Heart left ventricle (tissue), 16 donors: ENCODE measurements around the gene KIF16B. TPM values are rescaled to one million over a fixed set of nuclear protein-coding genes. Genes with fewer than 3 reads are reported as not detected.
A peak's percentile ranks its signal among the peaks of the same experiment; 100 is the strongest.

Experiments
- ATAC-seq, 4 donors: fragments of 200-7000 bp; cut with Tn5 transposase; one replicate each; pipeline ENCODE4 v1.9.1; 2020 to 2022; ENCODE audit warnings: moderate library complexity in 4 of 4, mild to moderate bottlenecking in 3 of 4, moderate number of reproducible peaks in 1 of 4
- DNase-seq, 5 donors: peaks; one replicate each; pipeline ENCODE4 v3.0.0-alpha.2; 2020
- H3K27ac ChIP-seq, 12 donors: fragments of 200-600 bp; sonication (generic) in 4 of 12; one replicate each; pipeline versions ENCODE4 v1.5.0 to v1.8.0; 2016 to 2022; ENCODE audit warnings: mild to moderate bottlenecking in 2 of 12
- H3K27me3 ChIP-seq, 9 donors: fragments of 200-600 bp; sonication (generic) in 2 of 9; one replicate each; pipeline versions ENCODE4 v1.5.1 to v1.8.0; 2016 to 2022; ENCODE audit warnings: mild to moderate bottlenecking in 3 of 9
- H3K36me3 ChIP-seq, 9 donors: fragments of 200-600 bp; sonication (generic) in 2 of 9; one replicate each; pipeline versions ENCODE4 v1.5.0 to v1.8.0; 2018 to 2022; ENCODE audit warnings: mild to moderate bottlenecking in 2 of 9
- H3K4me1 ChIP-seq, 12 donors: fragments of 200-600 bp; sonication (generic) in 4 of 12; one replicate each; pipeline versions ENCODE4 v1.5.0 to v1.8.0; 2016 to 2022; ENCODE audit warnings: mild to moderate bottlenecking in 3 of 12
- H3K4me3 ChIP-seq, 12 donors: fragments of 200-600 bp; sonication (generic) in 4 of 12; one replicate each; pipeline versions ENCODE4 v1.5.0 to v1.8.0; 2017 to 2022; ENCODE audit warnings: mild to moderate bottlenecking in 9 of 12, moderate library complexity in 4 of 12
- H3K9me3 ChIP-seq, 12 donors: fragments of 200-600 bp; sonication (generic) in 4 of 12; one replicate each; pipeline versions ENCODE4 v1.5.0 to v1.8.0; 2016 to 2022; ENCODE audit warnings: mild to moderate bottlenecking in 1 of 12
- POLR2A ChIP-seq, 2 donors: fragments of 450-650 bp; IDR thresholded peaks; one replicate each; pipeline ENCODE4 v1.6.1; 2017; ENCODE audit warnings: antibody characterized with exemption in 2 of 2, mild to moderate bottlenecking in 2 of 2, moderate library complexity in 2 of 2
- WGBS, 4 donors: extraction: QIAGEN DNeasy Blood & Tissue Kit in 2 of 4; methylation state at CpG; one replicate each; pipeline versions ENCODE4 v1.1.5 to v1.1.7; 2013 to 2018; 5-methylcytosine and 5-hydroxymethylcytosine counted together
- intact Hi-C, 10 donors: fragments of 100-400 bp; cut with DNase I; formaldehyde crosslinking; loops; one replicate each; pipeline versions ENCODE4 v1.11.1 to v1.14.2; 2022
- polyA plus RNA-seq, 2 donors: library from polyadenylated mRNA; stranded (reverse); fragments of 200-250 nt; gene quantifications; one replicate each; pipeline ENCODE4 v1.2.3, GENCODE V29; 2013
- total RNA-seq, 9 donors: library from RNA; depleted of rRNA in 2 of 9; stranded (reverse); fragments of >200 nt in 2 of 9; fragmentation: NEBNext Ultra II Directional in 3 of 9; extraction: Animal tissue kit (Norgen Biotek cat#: 25700) in 3 of 9; gene quantifications; one replicate each; pipeline versions ENCODE4 v1.1.0 to v1.2.4, GENCODE V29; 2016 to 2023
- TF ChIP-seq, protein P1 (sequence below), 12 donors: fragments of 200-600 bp; sonication (generic) in 4 of 12; IDR thresholded peaks; one replicate each; pipeline versions ENCODE4 v1.5.0 to v1.8.0; 2018 to 2022; ENCODE audit warnings: antibody characterized with exemption in 12 of 12, mild to moderate bottlenecking in 5 of 12
- donor health status: ischemic (EF 13 %, LVEDD 7.1; RV severe dilation, severe dysfunction).
- donor health status: healthy with polysubstance abuse.
- donor health status: DM: no; HTN: yes; CAD: no.
- donor health status: DM: no; HTN: no; CAD: no.
- donor health status: ischemic (EF 25% LVEDD 6.9; RV normal size, moderate dysfunction).
- donor health status: ischemic (EF 25% LVEDD 5.7; RV mildly dilated, moderate dysfunction).
- donor health status: healthy.
- donor health status: DM: yes; HTN: yes; CAD: no.
- donor health status: ischemic (EF 35%, LVEDD 5.7; RV mildly dilated, moderate dysfunction).
- donor health status: nonischemic (EF 11% LVEDD 7.7; RV severe dilation, severe dysfunction).
- donor health status: DM: yes; HTN: yes; CAD: no.
- donor health status: PGD.
- donor health status: ischemic (EF 29% LVEDD 5.4; RV normal size, mild dysfunction).
- donor health status: nonischemic (EF 23%, LVEDD 6.1; RV moderate dilation, normal function).

The KIF16B gene
- total and polyA plus RNA-seq, 11 donors = 8.8 to 31.8 (median 17.8) TPM

DNA sequence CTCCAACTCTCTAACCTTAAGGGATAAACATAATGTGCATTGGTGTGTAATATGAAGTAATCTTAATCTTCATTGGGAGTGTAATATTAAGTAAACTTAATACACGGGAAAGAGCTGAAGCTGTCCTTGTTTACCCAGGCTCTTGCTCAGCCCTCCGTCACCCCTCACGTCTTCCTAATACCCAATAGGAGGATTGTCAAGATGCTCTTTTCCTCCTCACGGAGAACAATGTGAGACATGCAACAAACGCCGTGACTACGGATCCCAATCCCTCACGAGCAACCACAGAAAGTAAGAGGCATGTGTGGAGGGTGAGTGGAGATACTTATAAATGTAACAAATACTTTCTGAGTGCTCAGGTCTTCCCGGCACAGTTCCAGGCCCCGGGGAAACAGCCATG lies 11.0 kb downstream of the KIF16B start:
- H3K4me1 ChIP-seq = peaks cover 0 to 6% (median 0%) of the 10 kb centered on the region in 12 donors
- H3K27me3 ChIP-seq = no peaks in the 10 kb centered on the region
- no peak overlapping the region for H3K4me3 ChIP-seq
- no peak for DNase-seq
- H3K27ac ChIP-seq = peak overlapping the region in 3 of 12 donors; percentile 29 to 34 (median 32)
- no peak for TF ChIP-seq POLR2A (IDR thresholded peaks at IDR 0.05)
- TF ChIP-seq, protein P1, sequence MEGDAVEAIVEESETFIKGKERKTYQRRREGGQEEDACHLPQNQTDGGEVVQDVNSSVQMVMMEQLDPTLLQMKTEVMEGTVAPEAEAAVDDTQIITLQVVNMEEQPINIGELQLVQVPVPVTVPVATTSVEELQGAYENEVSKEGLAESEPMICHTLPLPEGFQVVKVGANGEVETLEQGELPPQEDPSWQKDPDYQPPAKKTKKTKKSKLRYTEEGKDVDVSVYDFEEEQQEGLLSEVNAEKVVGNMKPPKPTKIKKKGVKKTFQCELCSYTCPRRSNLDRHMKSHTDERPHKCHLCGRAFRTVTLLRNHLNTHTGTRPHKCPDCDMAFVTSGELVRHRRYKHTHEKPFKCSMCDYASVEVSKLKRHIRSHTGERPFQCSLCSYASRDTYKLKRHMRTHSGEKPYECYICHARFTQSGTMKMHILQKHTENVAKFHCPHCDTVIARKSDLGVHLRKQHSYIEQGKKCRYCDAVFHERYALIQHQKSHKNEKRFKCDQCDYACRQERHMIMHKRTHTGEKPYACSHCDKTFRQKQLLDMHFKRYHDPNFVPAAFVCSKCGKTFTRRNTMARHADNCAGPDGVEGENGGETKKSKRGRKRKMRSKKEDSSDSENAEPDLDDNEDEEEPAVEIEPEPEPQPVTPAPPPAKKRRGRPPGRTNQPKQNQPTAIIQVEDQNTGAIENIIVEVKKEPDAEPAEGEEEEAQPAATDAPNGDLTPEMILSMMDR (IDR thresholded peaks at IDR 0.05) = no peak
- no peaks in the 10 kb centered on the region for H3K36me3 ChIP-seq
- ATAC-seq = no peak
- intact Hi-C loops = no loop called here
- no peaks in the 10 kb centered on the region for H3K9me3 ChIP-seq
- 78 to 85% (median 84%) methylated on average over 10 of the region's 10 CpGs for WGBS, 4 donors

DNA sequence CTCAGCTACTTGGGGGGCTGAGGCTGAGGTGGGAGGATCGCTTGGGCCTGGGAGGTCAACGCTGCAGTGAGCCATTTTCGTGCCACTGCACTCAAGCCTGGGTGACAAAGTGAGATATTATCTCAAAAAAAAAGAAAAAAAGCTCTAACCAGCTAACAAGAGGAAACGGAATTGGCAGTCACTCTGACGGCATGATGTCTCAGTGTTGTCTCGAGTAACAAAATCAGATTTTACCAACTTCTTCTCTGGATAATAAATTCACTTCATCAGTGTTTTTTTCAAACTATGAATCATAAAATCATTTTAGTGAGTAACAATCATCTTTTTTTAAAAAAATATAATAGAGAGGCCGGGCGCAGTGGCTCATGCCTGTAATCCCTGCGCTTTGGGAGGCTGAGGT lies 12.6 kb downstream of the KIF16B start:
- TF ChIP-seq, protein P1 (IDR thresholded peaks at IDR 0.05) = no peak
- no peak for TF ChIP-seq POLR2A (IDR thresholded peaks at IDR 0.05)
- H3K4me3 ChIP-seq = no peak overlapping the region
- ATAC-seq (no peak), DNase-seq (no peak)
- 83 to 88% (median 85%) methylated on average over 9 of the region's 9 CpGs for WGBS, 4 donors
- H3K27me3 ChIP-seq = no peaks in the 10 kb centered on the region
- H3K36me3 ChIP-seq = no peaks in the 10 kb centered on the region
- H3K9me3 ChIP-seq = no peaks in the 10 kb centered on the region
- H3K27ac ChIP-seq = no peak overlapping the region
- peaks cover 0 to 16% (median 2%) of the 10 kb centered on the region in 12 donors for H3K4me1 ChIP-seq
- intact Hi-C loops = no loop called here

DNA sequence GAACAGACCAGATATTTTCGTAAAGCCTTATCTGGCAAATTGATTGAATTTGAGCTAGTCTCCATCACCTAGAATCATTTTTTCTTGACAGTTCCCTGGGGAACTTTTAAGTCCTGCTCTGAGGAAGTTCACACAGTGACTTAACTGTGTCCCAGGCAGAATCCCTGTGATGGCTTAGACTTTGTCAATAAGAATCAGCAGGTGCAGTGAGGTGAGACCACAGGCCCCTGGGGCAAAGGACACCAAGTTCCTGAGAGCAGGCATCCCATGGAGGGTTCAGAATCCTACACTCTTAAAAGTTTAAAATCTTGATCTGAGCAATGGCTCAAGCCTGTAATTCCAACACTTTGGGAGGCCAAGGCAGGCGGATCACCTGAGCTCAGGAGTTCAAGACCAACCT lies 13.0 kb downstream of the KIF16B start:
- Histone ChIP-seq H3K36me3 (no peaks in the 10 kb centered on the region), H3K4me1 (peaks cover 0 to 20% (median 3%) of the 10 kb centered on the region in 12 donors), H3K27me3 (no peaks in the 10 kb centered on the region), H3K9me3 (no peaks in the 10 kb centered on the region), H3K27ac (no peak overlapping the region), H3K4me3 (no peak overlapping the region)
- intact Hi-C loops = no loop called here
- TF ChIP-seq, protein P1 (IDR thresholded peaks at IDR 0.05) = no peak
- no peak for TF ChIP-seq POLR2A (IDR thresholded peaks at IDR 0.05)
- ATAC-seq = no peak
- WGBS, 4 donors = 89 to 95% (median 91%) methylated on average over 2 of the region's 2 CpGs
- DNase-seq = no peak

GRCh38 chr20:16556301-16556700 lies 16.9 kb downstream of the KIF16B start:
- Histone ChIP-seq H3K27me3 (no peaks in the 10 kb centered on the region), H3K4me1 (peaks cover 0 to 21% (median 8%) of the 10 kb centered on the region in 12 donors), H3K4me3 (no peak overlapping the region), H3K36me3 (no peaks in the 10 kb centered on the region), H3K9me3 (no peaks in the 10 kb centered on the region), H3K27ac (no peak overlapping the region)
- DNase-seq (no peak), ATAC-seq (no peak)
- 90 to 97% (median 94%) methylated on average over 5 of the region's 5 CpGs for WGBS, 4 donors
- no peak for TF ChIP-seq POLR2A (IDR thresholded peaks at IDR 0.05)
- TF ChIP-seq, protein P1 (IDR thresholded peaks at IDR 0.05) = no peak
- intact Hi-C loops = no loop called here
